Hepatocyte (in vitro differentiated cells): Measurements from ENCODE around the gene WDFY4.

Experiments used
- EZH2 ChIP-seq: fragments of 200-600 bp; sonication (generic); IDR thresholded peaks from 2 replicates; pipeline ENCODE4 v1.6.1; 2016; ENCODE audit warnings: antibody characterized with exemption, mild to moderate bottlenecking, borderline replicate concordance
- TF ChIP-seq, protein P1 (sequence below): fragments of 200-600 bp; sonication (generic); IDR thresholded peaks from 2 replicates; pipeline ENCODE4 v1.5.1; 2016; ENCODE audit warnings: antibody characterized with exemption, mild to moderate bottlenecking; ENCODE audit not compliant: poor library complexity

DNA sequence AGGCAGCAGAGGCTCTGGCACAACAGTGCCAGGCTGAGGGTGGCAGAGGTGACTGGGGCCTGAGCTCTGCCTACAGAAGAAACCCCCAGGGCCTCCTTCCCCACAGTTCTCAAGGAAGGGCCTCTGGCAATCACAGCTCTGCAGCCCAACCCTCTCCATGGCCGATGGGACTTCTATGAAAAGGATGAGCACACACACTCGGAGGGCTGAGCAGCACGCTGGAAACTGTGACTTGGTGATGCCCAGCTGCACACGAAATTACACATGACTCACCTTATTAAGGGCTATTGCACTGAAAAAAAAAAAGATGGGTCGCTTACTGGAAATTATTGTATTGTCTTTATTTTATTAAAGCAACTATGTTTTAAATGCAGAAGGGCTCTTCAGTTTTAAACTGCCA is 297.9 kb downstream of the WDFY4 start:
- TF ChIP-seq, protein P1, sequence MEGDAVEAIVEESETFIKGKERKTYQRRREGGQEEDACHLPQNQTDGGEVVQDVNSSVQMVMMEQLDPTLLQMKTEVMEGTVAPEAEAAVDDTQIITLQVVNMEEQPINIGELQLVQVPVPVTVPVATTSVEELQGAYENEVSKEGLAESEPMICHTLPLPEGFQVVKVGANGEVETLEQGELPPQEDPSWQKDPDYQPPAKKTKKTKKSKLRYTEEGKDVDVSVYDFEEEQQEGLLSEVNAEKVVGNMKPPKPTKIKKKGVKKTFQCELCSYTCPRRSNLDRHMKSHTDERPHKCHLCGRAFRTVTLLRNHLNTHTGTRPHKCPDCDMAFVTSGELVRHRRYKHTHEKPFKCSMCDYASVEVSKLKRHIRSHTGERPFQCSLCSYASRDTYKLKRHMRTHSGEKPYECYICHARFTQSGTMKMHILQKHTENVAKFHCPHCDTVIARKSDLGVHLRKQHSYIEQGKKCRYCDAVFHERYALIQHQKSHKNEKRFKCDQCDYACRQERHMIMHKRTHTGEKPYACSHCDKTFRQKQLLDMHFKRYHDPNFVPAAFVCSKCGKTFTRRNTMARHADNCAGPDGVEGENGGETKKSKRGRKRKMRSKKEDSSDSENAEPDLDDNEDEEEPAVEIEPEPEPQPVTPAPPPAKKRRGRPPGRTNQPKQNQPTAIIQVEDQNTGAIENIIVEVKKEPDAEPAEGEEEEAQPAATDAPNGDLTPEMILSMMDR = no peak
- no peak for TF ChIP-seq EZH2
